OCI-LY7 (cell line): ENCODE results near the gene RPS21. TPM values are rescaled to one million over a fixed set of nuclear protein-coding genes. Genes with fewer than 3 reads are reported as not detected.

ENCODE experiments used
- BruUV-seq: library from RNA; stranded (reverse); fragments of 400-500 nt; replicated peaks from 2 replicates; lab custom pipeline; 2021; lab: Mats Ljungman, UMichigan
- CTCF ChIA-PET: fragments of 300-600 bp; sonication (Branson Sonifier 250); formaldehyde crosslinking; loops from one replicate; lab custom pipeline; 2022; ENCODE audit warnings: antibody characterized with exemption; ENCODE audit not compliant: unreplicated experiment; lab: Charles Lee
- POLR2A ChIA-PET: fragments of 300-600 bp; sonication (Branson Sonifier 250); formaldehyde crosslinking; loops from one replicate; lab custom pipeline; 2022; ENCODE audit warnings: antibody characterized with exemption; lab: Charles Lee
- DNase-seq: peaks from one replicate; pipeline ENCODE4 v3.0.0-alpha.2; 2015; ENCODE audit warnings: low spot score
- H2AFZ ChIP-seq: fragments of 200-600 bp; sonication (generic), shearing (Covaris generic); 2 replicates; pipeline ENCODE4 v1.6.1; 2014; ENCODE audit warnings: mild to moderate bottlenecking, antibody characterized with exemption, low read length, moderate library complexity
- H3K27ac ChIP-seq: fragments of 200-600 bp; sonication (generic); 2 replicates; pipeline ENCODE4 v1.5.1; 2014; ENCODE audit warnings: mixed run types, low read depth, mild to moderate bottlenecking, moderate library complexity, low read length, inconsistent platforms; ENCODE audit not compliant: poor library complexity, severe bottlenecking
- H3K36me3 ChIP-seq: fragments of 200-600 bp; sonication (generic); 2 replicates; pipeline ENCODE4 v1.6.1; 2014; ENCODE audit warnings: mild to moderate bottlenecking, antibody characterized with exemption, low read length, moderate library complexity, mixed read lengths; ENCODE audit not compliant: insufficient read depth
- H3K4me1 ChIP-seq: fragments of 200-600 bp; sonication (generic); 2 replicates; pipeline ENCODE4 v1.5.1; 2014; ENCODE audit warnings: mild to moderate bottlenecking, low read length; ENCODE audit not compliant: insufficient read depth, poor library complexity, severe bottlenecking
- H3K4me2 ChIP-seq: fragments of 200-600 bp; sonication (generic); 2 replicates; pipeline ENCODE4 v1.6.1; 2014; ENCODE audit warnings: mild to moderate bottlenecking, low read length
- H3K4me3 ChIP-seq: fragments of 200-600 bp; sonication (generic); 2 replicates; pipeline ENCODE4 v1.5.1; 2014; ENCODE audit warnings: mild to moderate bottlenecking, low read depth, low read length; ENCODE audit not compliant: poor library complexity, severe bottlenecking
- H3K79me2 ChIP-seq: fragments of 200-600 bp; sonication (generic); 2 replicates; pipeline ENCODE4 v1.6.1; 2016; ENCODE audit warnings: low read depth, mild to moderate bottlenecking, low read length, moderate library complexity, mixed read lengths; ENCODE audit not compliant: insufficient read depth
- H3K9me2 ChIP-seq: fragments of 200-600 bp; sonication (generic); 2 replicates; pipeline ENCODE4 v1.6.1; 2016; ENCODE audit warnings: mild to moderate bottlenecking, low read length, mixed read lengths; ENCODE audit not compliant: insufficient read depth
- H3K9me3 ChIP-seq: fragments of 200-600 bp; sonication (generic); 2 replicates; pipeline ENCODE4 v1.6.1; 2014; ENCODE audit warnings: mild to moderate bottlenecking, mixed run types, low read length, mixed read lengths
- H4K20me1 ChIP-seq: fragments of 200-600 bp; sonication (generic); 2 replicates; pipeline ENCODE4 v1.6.1; 2014; ENCODE audit warnings: mild to moderate bottlenecking, antibody characterized with exemption, low read length, moderate library complexity, mixed read lengths; ENCODE audit not compliant: insufficient read depth
- EZH2phosphoT487 ChIP-seq: fragments of 200-600 bp; sonication (generic); IDR thresholded peaks from 2 replicates; pipeline ENCODE4 v1.6.1; 2018; ENCODE audit warnings: low read depth, borderline replicate concordance, mild to moderate bottlenecking, mixed run types, antibody characterized with exemption, low read length, moderate library complexity, mixed read lengths
- intact Hi-C: fragments of 100-400 bp; cut with micrococcal nuclease; formaldehyde crosslinking; loops from one replicate; pipeline ENCODE4 v1.10.0; 2022; ENCODE audit not compliant: unreplicated experiment
- total RNA-seq, 2 experiments: library from RNA; depleted of rRNA in 1 of 2; stranded (reverse); fragments of >200 nt in 1 of 2; shearing (Covaris generic) in 1 of 2; gene quantifications; 2 replicates each; pipeline ENCODE4 v1.2.3, GENCODE V29; 2014 to 2022
- TF ChIP-seq, protein P1 (sequence below): fragments of 200-600 bp; sonication (generic); conservative IDR thresholded peaks from 2 replicates; pipeline ENCODE4 v1.5.1; 2014; ENCODE audit warnings: mild to moderate bottlenecking, antibody characterized with exemption, low read length, moderate library complexity, mixed read lengths

RPS21 gene
- total RNA-seq, 2 experiments from 2014 or later, result 2,571 to 3,376 TPM

DNA sequence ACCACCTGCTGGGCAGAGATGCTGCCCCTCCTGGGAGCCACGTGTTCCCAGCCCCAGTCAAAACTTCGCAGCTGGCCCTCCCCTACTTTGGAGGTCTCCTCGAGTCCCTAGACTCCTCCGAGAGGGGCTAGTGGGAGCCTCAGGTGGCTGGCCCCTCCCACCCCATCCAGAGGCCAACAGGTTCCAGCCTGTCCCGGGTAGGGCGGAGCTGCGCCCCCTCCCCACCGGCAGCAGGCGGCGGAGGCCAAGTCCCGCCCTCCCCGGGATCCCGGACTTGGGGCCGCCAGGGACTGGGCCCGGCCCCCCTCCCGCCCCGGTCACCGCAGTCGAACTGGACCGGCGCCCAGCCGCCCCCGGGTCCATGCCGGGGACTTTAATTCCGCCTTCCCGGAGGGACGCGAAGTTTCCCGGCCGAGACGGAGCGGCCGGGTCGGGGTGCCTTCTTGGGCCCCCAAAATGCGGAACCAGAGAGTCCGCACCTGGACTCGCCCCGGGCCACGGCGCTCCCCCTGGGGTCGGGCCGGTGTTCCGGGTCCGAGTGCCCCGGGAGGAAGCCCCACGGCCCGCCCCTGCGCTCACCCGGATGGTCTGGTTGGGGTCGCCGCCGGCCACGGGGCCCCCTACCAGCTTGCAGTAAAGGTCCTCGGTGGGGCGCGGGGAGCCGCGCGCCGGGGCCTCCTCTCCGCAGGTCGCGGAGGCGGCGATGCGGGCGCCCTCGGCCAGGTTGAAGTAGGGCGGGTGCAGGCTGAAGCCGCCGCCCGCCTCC, 20.4 kb upstream of the RPS21 start:
- H4K20me1 ChIP-seq, result no peaks in the 10 kb centered on the region

DNA sequence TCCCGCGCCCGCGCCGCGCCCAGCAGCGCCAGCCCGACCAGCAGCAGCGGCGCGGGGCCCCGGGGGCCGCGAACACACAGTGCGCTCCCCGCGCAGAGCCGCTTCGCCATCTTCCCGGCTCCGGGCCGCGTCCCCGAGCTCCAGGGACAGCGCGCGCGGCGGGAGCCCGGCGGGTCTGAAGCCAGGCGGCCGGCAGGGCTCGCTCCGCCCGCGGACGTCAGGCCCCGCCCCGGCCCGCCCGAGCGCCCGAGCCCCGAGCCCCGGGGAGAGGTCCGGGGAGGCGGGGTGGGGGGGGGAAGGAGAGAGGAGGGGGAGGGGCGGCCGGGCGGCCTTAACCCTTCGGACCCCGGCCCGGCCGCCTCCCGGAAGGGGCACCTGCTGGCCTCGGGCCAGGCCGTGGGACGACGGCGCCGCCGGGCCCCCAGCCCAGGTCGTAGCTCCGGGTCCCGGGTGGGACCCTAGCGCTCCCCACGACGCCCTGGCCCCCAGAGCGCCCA, 19.7 kb upstream of the RPS21 start, which contains the start of gene LAMA5:
TSS of gene LAMA5 (minus strand) at position 177 of the 497 bp plus-strand sequence. CDS start at position 110, 67 bp downstream.
- peak within 1 kb of the TSS; percentile 86 for H3K4me2 ChIP-seq
- peak within 1 kb of the TSS; percentile 92 for H3K4me3 ChIP-seq
- H3K9me2 ChIP-seq, result no peaks in the 10 kb centered on the region
- H3K9me3 ChIP-seq, result no peaks in the 10 kb centered on the region
- H3K27ac ChIP-seq, result peak within 1 kb of the TSS; percentile 56
- TF ChIP-seq EZH2phosphoT487, result no peak
- TF ChIP-seq, protein P1, sequence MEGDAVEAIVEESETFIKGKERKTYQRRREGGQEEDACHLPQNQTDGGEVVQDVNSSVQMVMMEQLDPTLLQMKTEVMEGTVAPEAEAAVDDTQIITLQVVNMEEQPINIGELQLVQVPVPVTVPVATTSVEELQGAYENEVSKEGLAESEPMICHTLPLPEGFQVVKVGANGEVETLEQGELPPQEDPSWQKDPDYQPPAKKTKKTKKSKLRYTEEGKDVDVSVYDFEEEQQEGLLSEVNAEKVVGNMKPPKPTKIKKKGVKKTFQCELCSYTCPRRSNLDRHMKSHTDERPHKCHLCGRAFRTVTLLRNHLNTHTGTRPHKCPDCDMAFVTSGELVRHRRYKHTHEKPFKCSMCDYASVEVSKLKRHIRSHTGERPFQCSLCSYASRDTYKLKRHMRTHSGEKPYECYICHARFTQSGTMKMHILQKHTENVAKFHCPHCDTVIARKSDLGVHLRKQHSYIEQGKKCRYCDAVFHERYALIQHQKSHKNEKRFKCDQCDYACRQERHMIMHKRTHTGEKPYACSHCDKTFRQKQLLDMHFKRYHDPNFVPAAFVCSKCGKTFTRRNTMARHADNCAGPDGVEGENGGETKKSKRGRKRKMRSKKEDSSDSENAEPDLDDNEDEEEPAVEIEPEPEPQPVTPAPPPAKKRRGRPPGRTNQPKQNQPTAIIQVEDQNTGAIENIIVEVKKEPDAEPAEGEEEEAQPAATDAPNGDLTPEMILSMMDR, result no peak
- no peaks in the 10 kb centered on the region for H3K79me2 ChIP-seq
- no TSS peak for BruUV-seq
- no peaks in the 10 kb centered on the region for H4K20me1 ChIP-seq
- ChIA-PET CTCF (no interaction called here), POLR2A (interaction anchor here (0.6 to 0.7 kb wide), 3 partner anchors 18 to 427 kb away, joined by 3 to 4 read pairs (median 3); no protein-coding TSS in a partner anchor)
- peak within 1 kb of the TSS; percentile 50 for H2AFZ ChIP-seq
- intact Hi-C loops, result loop anchor here (1.0 to 5.0 kb wide), 3 partner anchors 28 to 65 kb away; partner anchors contain the start of gene ADRM1
- peaks cover 52% of the 10 kb centered on the region for H3K4me1 ChIP-seq
- peak; percentile 69 for DNase-seq
- H3K36me3 ChIP-seq, result no peaks in the 10 kb centered on the region

More for the DNA sequence above, 20.4 kb upstream of the RPS21 start:
- H3K36me3 ChIP-seq, result no peaks in the 10 kb centered on the region
- TF ChIP-seq, protein P1, result no peak
- no peak for TF ChIP-seq EZH2phosphoT487
- intact Hi-C loops, result loop anchor here (1.0 to 5.0 kb wide), 3 partner anchors 27 to 64 kb away; partner anchors contain the start of gene ADRM1
- H3K9me2 ChIP-seq, result no peaks in the 10 kb centered on the region
- H3K9me3 ChIP-seq, result no peaks in the 10 kb centered on the region
- H3K4me2 ChIP-seq, result peak overlapping the region; percentile 86
- peaks cover 52% of the 10 kb centered on the region for H3K4me1 ChIP-seq
- peak overlapping the region; percentile 49 for H2AFZ ChIP-seq
- POLR2A ChIA-PET, result interaction anchor here (0.6 to 0.9 kb wide), 4 partner anchors 19 to 426 kb away, joined by 3 to 4 read pairs (median 3); no protein-coding TSS in a partner anchor
- CTCF ChIA-PET, result no interaction called here
- H3K27ac ChIP-seq, result peak overlapping the region; percentile 56
- BruUV-seq, result no TSS peak
- no peaks in the 10 kb centered on the region for H3K79me2 ChIP-seq
- H3K4me3 ChIP-seq, result peak overlapping the region; percentile 92
- DNase-seq, result peak; percentile 45
